HepG2 (cell line): Measurements from ENCODE around the gene SLU7. TPM values are rescaled to one million over a fixed set of nuclear protein-coding genes. Genes with fewer than 3 reads are reported as not detected.

Source experiments
- ATAC-seq: fragments of 200-7000 bp; cut with Tn5 transposase; 3 replicates; pipeline ENCODE4 v1.9.1; 2020; ENCODE audit warnings: mild to moderate bottlenecking, moderate library complexity
- BruUV-seq: library from RNA; stranded (reverse); fragments of 400-500 nt; replicated peaks from 2 replicates; lab custom pipeline; 2021; lab: Mats Ljungman, UMichigan
- CTCF ChIA-PET: fragments of 300-600 bp; formaldehyde crosslinking; extraction: SDS; loops from one replicate; lab custom pipeline; 2021; ENCODE audit warnings: low total read pairs, inconsistent platforms, low intra/inter-chr PET ratio; lab: Yijun Ruan, JAX
- POLR2A ChIA-PET: fragments of 350-600 bp; sonication (Branson Sonifier 250); formaldehyde crosslinking; loops from one replicate; lab custom pipeline; 2020; ENCODE audit warnings: antibody characterized with exemption, inconsistent platforms; lab: Yijun Ruan, JAX
- DNase-seq: peaks from one replicate; pipeline ENCODE4 v3.0.0-alpha.2; 2015; ENCODE audit warnings: low spot score
- FAIRE-seq: peaks from 3 replicates; lab custom pipeline; 2011; peaks lifted over from hg19 to GRCh38; lab: Jason Lieb, UNC
- H2AFZ ChIP-seq: one replicate; pipeline ENCODE4 v1.6.1; 2011; ENCODE audit warnings: low read length, inconsistent platforms
- H3K27ac ChIP-seq: fragments of 300-600 bp; 3 replicates; pipeline ENCODE4 v1.8.0; 2011; ENCODE audit warnings: mixed run types, mild to moderate bottlenecking, mixed read lengths, low read length, inconsistent platforms; ENCODE audit not compliant: insufficient read depth; ENCODE audit errors: extremely low read length
- H3K27me3 ChIP-seq, 2 experiments: fragments of 200-600 bp in 1 of 2; 2 replicates in 1 of 2; 3 replicates in 1 of 2; pipeline versions ENCODE4 v1.6.0 to v1.8.0; 2011; ENCODE audit warnings: low read length in 2 of 2, mild to moderate bottlenecking in 2 of 2, moderate library complexity in 2 of 2, inconsistent platforms in 1 of 2; ENCODE audit not compliant: insufficient read depth in 2 of 2, control insufficient read depth in 1 of 2
- H3K36me3 ChIP-seq, 2 experiments: fragments of 200-600 bp in 1 of 2; replicated peaks in 1 of 2; 2 replicates in 1 of 2; 3 replicates in 1 of 2; pipeline versions ENCODE4 v1.5.1 to v1.8.0; 2011; ENCODE audit warnings: low read length in 2 of 2, inconsistent platforms in 1 of 2; ENCODE audit not compliant: insufficient read depth in 2 of 2, control insufficient read depth in 1 of 2
- H3K4me1 ChIP-seq: 2 replicates; pipeline ENCODE4 v1.5.1; 2012; ENCODE audit warnings: low read length, inconsistent platforms; ENCODE audit not compliant: insufficient read depth
- H3K4me2 ChIP-seq: 2 replicates; pipeline ENCODE4 v1.6.0; 2011; ENCODE audit warnings: low read depth, low read length, inconsistent platforms
- H3K4me3 ChIP-seq, 3 experiments: fragments of 200-600 bp in 1 of 3; sonication (generic), shearing (Covaris generic) in 1 of 3; replicated peaks in 1 of 3; 2 replicates each; pipeline ENCODE4 v1.5.1; 2011 to 2016; ENCODE audit warnings: low read length in 3 of 3, inconsistent platforms in 2 of 3, low read depth in 2 of 3, mild to moderate bottlenecking in 2 of 3, control low read depth in 1 of 3, mixed read lengths in 1 of 3; ENCODE audit not compliant: insufficient read depth in 1 of 3
- H3K79me2 ChIP-seq: one replicate; pipeline ENCODE4 v1.6.1; 2011; ENCODE audit warnings: low read length, inconsistent platforms; ENCODE audit not compliant: insufficient read depth
- H3K9ac ChIP-seq: 2 replicates; pipeline ENCODE4 v1.6.0; 2011; ENCODE audit warnings: mild to moderate bottlenecking, low read depth, low read length, inconsistent platforms; ENCODE audit not compliant: insufficient read depth
- H3K9me3 ChIP-seq: 2 replicates; pipeline ENCODE4 v1.5.1; 2012; ENCODE audit warnings: mild to moderate bottlenecking, low read length
- H4K20me1 ChIP-seq: 2 replicates; pipeline ENCODE4 v1.6.0; 2011; ENCODE audit warnings: inconsistent platforms, mild to moderate bottlenecking, low read length, moderate library complexity; ENCODE audit not compliant: insufficient read depth
- GPN1 ChIP-seq: sonication (generic); formaldehyde crosslinking; IDR thresholded peaks from 2 replicates; pipeline ENCODE4 v1.5.1; 2020; ENCODE audit warnings: missing genetic modification reagents, borderline replicate concordance
- JARID2 ChIP-seq: sonication (generic); formaldehyde crosslinking; IDR thresholded peaks from 2 replicates; pipeline ENCODE4 v1.8.1; 2023; ENCODE audit warnings: missing genetic modification reagents, inconsistent platforms; ENCODE audit not compliant: insufficient replicate concordance
- PBX3 ChIP-seq: sonication (generic); formaldehyde crosslinking; IDR thresholded peaks from 2 replicates; pipeline ENCODE4 v1.8.1; 2023; ENCODE audit warnings: missing genetic modification reagents, inconsistent platforms, borderline replicate concordance
- POLR2AphosphoS5 ChIP-seq: IDR thresholded peaks from 2 replicates; pipeline ENCODE4 v1.6.1; 2012; ENCODE audit warnings: low read depth, low read length
- TEAD2 ChIP-seq: sonication (generic); formaldehyde crosslinking; IDR thresholded peaks from 2 replicates; pipeline ENCODE4 v1.9.0; 2021; ENCODE audit warnings: missing genetic modification reagents
- ZBTB25 ChIP-seq: IDR thresholded peaks from 2 replicates; pipeline ENCODE4 v1.6.1; 2018; ENCODE audit warnings: missing genetic modification reagents
- ZNF121 ChIP-seq: sonication (generic); formaldehyde crosslinking; IDR thresholded peaks from 2 replicates; pipeline ENCODE4 v1.5.0; 2020; ENCODE audit warnings: mild to moderate bottlenecking, missing genetic modification reagents
- ZNF253 ChIP-seq: sonication (generic); formaldehyde crosslinking; IDR thresholded peaks from 2 replicates; pipeline ENCODE4 v1.8.0; 2022; ENCODE audit warnings: mild to moderate bottlenecking, missing genetic modification reagents, borderline replicate concordance
- ZNF44 ChIP-seq: sonication (generic); formaldehyde crosslinking; IDR thresholded peaks from 2 replicates; pipeline ENCODE4 v1.5.1; 2020; ENCODE audit warnings: mild to moderate bottlenecking, missing genetic modification reagents
- ZNF720 ChIP-seq: sonication (generic); formaldehyde crosslinking; IDR thresholded peaks from 2 replicates; pipeline ENCODE4 v1.4.0; 2020; ENCODE audit warnings: missing genetic modification reagents
- ZNF782 ChIP-seq: sonication (generic); formaldehyde crosslinking; IDR thresholded peaks from 2 replicates; pipeline ENCODE4 v1.4.0; 2020; ENCODE audit warnings: missing genetic modification reagents, mild to moderate bottlenecking, borderline replicate concordance
- WGBS: methylation state at CpG from one replicate; pipeline ENCODE4 v1.1.6; 2017; ENCODE audit warnings: low lambda C conversion rate; 5-methylcytosine and 5-hydroxymethylcytosine counted together
- in situ Hi-C: cut with HindIII; loops from 2 replicates; pipeline ENCODE4 v1.10.0; 2017; ENCODE audit warnings: low pct_unique_long_range_greater_than_20kb; ENCODE audit not compliant: extremely low pct_ligation_motif_present
- intact Hi-C: fragments of 100-400 bp; cut with micrococcal nuclease; formaldehyde crosslinking; loops from one replicate; pipeline ENCODE4 v1.10.0; 2022; ENCODE audit not compliant: unreplicated experiment
- polyA plus RNA-seq, 8 experiments: library from polyadenylated mRNA; depleted of rRNA in 3 of 8; stranded (reverse) in 7 of 8; unstranded in 1 of 8; fragments of >200 nt; fragmentation: Illumina TruSeq in 4 of 8; extraction: Trizol in 4 of 8; gene quantifications; 2 replicates each; pipeline versions ENCODE4 v1.2.1 to v1.2.3, GENCODE V29; 2011 to 2016; ENCODE audit warnings: low read depth in 4 of 8, missing spikeins in 1 of 8, mixed read lengths in 1 of 8; ENCODE audit not compliant: insufficient read depth in 1 of 8
- total RNA-seq, 5 experiments: library from RNA; depleted of rRNA; stranded (reverse); fragments of >200 nt; fragmentation: Illumina TruSeq; extraction: Trizol; gene quantifications; 2 replicates each; pipeline ENCODE4 v1.2.3, GENCODE V29; 2016; ENCODE audit warnings: low read depth in 1 of 5
- TF ChIP-seq, protein P1 (sequence below): sonication (generic); formaldehyde crosslinking; IDR thresholded peaks from 2 replicates; pipeline ENCODE4 v1.9.0; 2021; ENCODE audit warnings: missing genetic modification reagents, mild to moderate bottlenecking, borderline replicate concordance
- TF ChIP-seq, protein P2 (sequence below): sonication (generic); formaldehyde crosslinking; IDR thresholded peaks from 2 replicates; pipeline ENCODE4 v1.4.0; 2020; ENCODE audit warnings: missing genetic modification reagents

SLU7 gene
- total and polyA plus RNA-seq, 2 of the 13 experiments (the other 11 are each of a cell fraction or from before 2014, with no cell fraction given), result 24.0 to 39.2 TPM

DNA sequence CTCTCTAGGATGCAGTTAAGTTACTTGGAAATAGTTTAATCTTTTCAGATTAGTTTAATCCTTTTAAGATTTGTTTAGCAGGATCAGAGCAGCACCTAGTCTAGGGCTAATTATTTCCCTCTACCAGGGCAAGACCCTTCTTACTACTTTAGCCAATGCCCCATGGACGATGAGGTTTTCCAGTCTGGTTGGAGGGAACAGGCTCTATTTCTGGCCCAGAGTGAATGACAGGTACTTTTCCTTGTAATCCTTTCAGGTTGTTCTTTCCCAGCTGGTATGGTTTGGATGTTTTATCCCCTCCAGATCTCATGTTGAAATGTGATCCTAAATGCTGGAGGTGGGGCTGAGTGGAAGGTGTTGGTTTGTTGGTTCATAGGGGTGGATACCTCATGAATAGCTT is 30.0 kb upstream of the SLU7 start:
- Histone ChIP-seq H3K4me3 (no peak overlapping the region), H3K9ac (no peak overlapping the region), H3K27me3 (peaks cover 0 to 8% of the 10 kb centered on the region in 2 experiments; a peak in 3 of 5 replicates), H4K20me1 (no peaks in the 10 kb centered on the region), H3K9me3 (no peaks in the 10 kb centered on the region), H3K79me2 (no peaks in the 10 kb centered on the region), H3K27ac (no peak overlapping the region), H2AFZ (no peak overlapping the region), H3K36me3 (no peaks in the 10 kb centered on the region), H3K4me2 (no peak overlapping the region), H3K4me1 (peaks cover 13% of the 10 kb centered on the region)
- no peak for ATAC-seq
- FAIRE-seq, result no peak
- no peak for DNase-seq
- intact Hi-C loops, result no loop called here
- WGBS, result 0% methylated on average over 1 of the region's 1 CpG
- no peak for TF ChIP-seq GPN1 (CRISPR knock-in tag)
- TF ChIP-seq ZNF782 (CRISPR knock-in tag), result no peak
- TF ChIP-seq ZNF720 (CRISPR knock-in tag), result no peak
- TF ChIP-seq, protein P1, sequence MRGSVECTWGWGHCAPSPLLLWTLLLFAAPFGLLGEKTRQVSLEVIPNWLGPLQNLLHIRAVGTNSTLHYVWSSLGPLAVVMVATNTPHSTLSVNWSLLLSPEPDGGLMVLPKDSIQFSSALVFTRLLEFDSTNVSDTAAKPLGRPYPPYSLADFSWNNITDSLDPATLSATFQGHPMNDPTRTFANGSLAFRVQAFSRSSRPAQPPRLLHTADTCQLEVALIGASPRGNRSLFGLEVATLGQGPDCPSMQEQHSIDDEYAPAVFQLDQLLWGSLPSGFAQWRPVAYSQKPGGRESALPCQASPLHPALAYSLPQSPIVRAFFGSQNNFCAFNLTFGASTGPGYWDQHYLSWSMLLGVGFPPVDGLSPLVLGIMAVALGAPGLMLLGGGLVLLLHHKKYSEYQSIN (CRISPR knock-in tag), result no peak
- TF ChIP-seq ZBTB25, result no peak
- in situ Hi-C loops, result no loop called here
- POLR2A ChIA-PET, result no interaction called here
- CTCF ChIA-PET, result no interaction called here
- no TSS peak for BruUV-seq

DNA sequence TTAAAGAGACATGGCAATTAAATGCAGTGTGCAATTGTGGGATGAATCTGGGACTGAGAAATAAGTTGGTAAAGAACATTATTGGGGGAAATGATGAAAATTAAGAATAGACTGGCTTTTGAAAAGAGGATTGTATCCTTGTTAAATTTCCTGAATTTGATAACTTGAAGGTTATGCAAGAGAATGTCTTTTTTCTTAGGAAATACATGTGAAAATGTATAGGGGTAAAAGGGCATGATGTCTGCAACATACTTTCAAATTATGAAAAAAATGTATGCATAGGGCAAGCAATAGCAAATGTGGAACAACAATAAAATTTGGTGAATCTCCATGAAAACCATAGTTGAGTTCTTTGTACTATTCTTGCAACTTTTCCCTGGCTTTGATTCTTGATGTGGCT is 26.9 kb upstream of the SLU7 start:
- no peak overlapping the region for H3K9ac ChIP-seq
- H3K79me2 ChIP-seq, result no peaks in the 10 kb centered on the region
- BruUV-seq, result no TSS peak
- no peak overlapping the region for H3K4me3 ChIP-seq
- ATAC-seq (no peak), FAIRE-seq (no peak), DNase-seq (no peak)
- POLR2A ChIA-PET, result no interaction called here
- no peaks in the 10 kb centered on the region for H4K20me1 ChIP-seq
- TF ChIP-seq ZNF253 (no peak), JARID2 (CRISPR knock-in tag) (no peak), PBX3 (no peak), ZNF44 (no peak), TEAD2 (CRISPR knock-in tag) (no peak), POLR2AphosphoS5 (no peak), ZNF121 (CRISPR knock-in tag) (no peak)
- TF ChIP-seq, protein P2, sequence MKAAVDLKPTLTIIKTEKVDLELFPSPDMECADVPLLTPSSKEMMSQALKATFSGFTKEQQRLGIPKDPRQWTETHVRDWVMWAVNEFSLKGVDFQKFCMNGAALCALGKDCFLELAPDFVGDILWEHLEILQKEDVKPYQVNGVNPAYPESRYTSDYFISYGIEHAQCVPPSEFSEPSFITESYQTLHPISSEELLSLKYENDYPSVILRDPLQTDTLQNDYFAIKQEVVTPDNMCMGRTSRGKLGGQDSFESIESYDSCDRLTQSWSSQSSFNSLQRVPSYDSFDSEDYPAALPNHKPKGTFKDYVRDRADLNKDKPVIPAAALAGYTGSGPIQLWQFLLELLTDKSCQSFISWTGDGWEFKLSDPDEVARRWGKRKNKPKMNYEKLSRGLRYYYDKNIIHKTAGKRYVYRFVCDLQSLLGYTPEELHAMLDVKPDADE (CRISPR knock-in tag), result no peak
- TF ChIP-seq, all 625 proteins: peak for 0
- Histone ChIP-seq H3K4me2 (no peak overlapping the region), H3K36me3 (no peaks in the 10 kb centered on the region), H3K27me3 (peaks cover 1 to 3% of the 10 kb centered on the region in 2 experiments; a peak in 2 of 5 replicates), H3K9me3 (no peaks in the 10 kb centered on the region), H2AFZ (no peak overlapping the region), H3K27ac (no peak overlapping the region), H3K4me1 (peaks cover 26% of the 10 kb centered on the region)
- intact Hi-C loops (no loop called here), in situ Hi-C loops (no loop called here)
- CTCF ChIA-PET, result no interaction called here
